RWPE2 (cell line): ENCODE measurements around the gene CDKN2C.

Experiments
- ATAC-seq: fragments of 200-7000 bp; cut with Tn5 transposase; 3 replicates; pipeline ENCODE4 v1.9.1; 2021; ENCODE audit warnings: low read depth
- DNase-seq: peaks from one replicate; pipeline ENCODE4 v3.0.0-alpha.2; 2020; ENCODE audit warnings: low spot score
- H3K27ac ChIP-seq: fragments of 450-650 bp; 2 replicates; pipeline ENCODE4 v1.5.1; 2017; ENCODE audit warnings: mild to moderate bottlenecking; ENCODE audit not compliant: poor library complexity, severe bottlenecking
- H3K27me3 ChIP-seq: fragments of 250-450 bp; sonication (Bioruptor Pico); 2 replicates; pipeline ENCODE4 v1.5.1; 2021; ENCODE audit warnings: mild to moderate bottlenecking, moderate library complexity; ENCODE audit not compliant: insufficient read depth, poor library complexity, severe bottlenecking
- H3K36me3 ChIP-seq: fragments of 250-450 bp; sonication (Bioruptor Pico); 2 replicates; pipeline ENCODE4 v1.5.1; 2020; ENCODE audit warnings: low read depth, mild to moderate bottlenecking, moderate library complexity
- H3K4me1 ChIP-seq: fragments of 250-450 bp; sonication (Bioruptor Pico); 2 replicates; pipeline ENCODE4 v1.5.1; 2021; ENCODE audit warnings: mild to moderate bottlenecking, moderate library complexity; ENCODE audit not compliant: insufficient read depth, poor library complexity, severe bottlenecking
- H3K4me3 ChIP-seq: fragments of 250-450 bp; sonication (Bioruptor Pico); 2 replicates; pipeline ENCODE4 v1.5.1; 2021; ENCODE audit warnings: mild to moderate bottlenecking, moderate library complexity; ENCODE audit not compliant: severe bottlenecking
- H3K9me3 ChIP-seq: fragments of 250-450 bp; sonication (Bioruptor Pico); 2 replicates; pipeline ENCODE4 v1.5.1; 2021; ENCODE audit warnings: mild to moderate bottlenecking, moderate library complexity; ENCODE audit not compliant: severe bottlenecking
- TF ChIP-seq, protein P1 (sequence below): fragments of 450-650 bp; IDR thresholded peaks from one replicate; pipeline ENCODE4 v1.5.1; 2017; ENCODE audit warnings: mild to moderate bottlenecking, moderate library complexity; ENCODE audit not compliant: poor library complexity, severe bottlenecking

CDKN2C gene

DNA sequence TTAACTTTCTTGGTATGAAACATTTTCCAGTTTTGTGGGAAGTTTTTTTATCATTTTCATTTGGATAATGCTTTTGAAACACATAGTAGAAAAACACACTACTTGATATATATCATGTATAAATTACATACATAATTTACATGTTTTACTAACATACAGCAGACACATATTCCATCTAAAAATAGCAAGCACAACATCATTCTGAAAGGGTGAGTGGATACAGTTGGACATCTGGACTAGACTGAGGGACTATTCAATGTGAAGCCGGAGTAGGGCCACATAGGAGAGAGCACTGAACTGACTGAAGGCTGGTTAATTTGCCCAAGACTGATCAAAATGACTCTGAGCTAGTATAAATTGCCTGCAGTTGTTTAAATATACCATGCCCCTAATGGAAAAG is 11.7 kb downstream of the CDKN2C start:
- Histone ChIP-seq H3K9me3 (no peaks in the 10 kb centered on the region), H3K36me3 (no peaks in the 10 kb centered on the region), H3K27me3 (no peaks in the 10 kb centered on the region), H3K27ac (no peak overlapping the region), H3K4me1 (no peaks in the 10 kb centered on the region), H3K4me3 (no peak overlapping the region)
- TF ChIP-seq, protein P1, sequence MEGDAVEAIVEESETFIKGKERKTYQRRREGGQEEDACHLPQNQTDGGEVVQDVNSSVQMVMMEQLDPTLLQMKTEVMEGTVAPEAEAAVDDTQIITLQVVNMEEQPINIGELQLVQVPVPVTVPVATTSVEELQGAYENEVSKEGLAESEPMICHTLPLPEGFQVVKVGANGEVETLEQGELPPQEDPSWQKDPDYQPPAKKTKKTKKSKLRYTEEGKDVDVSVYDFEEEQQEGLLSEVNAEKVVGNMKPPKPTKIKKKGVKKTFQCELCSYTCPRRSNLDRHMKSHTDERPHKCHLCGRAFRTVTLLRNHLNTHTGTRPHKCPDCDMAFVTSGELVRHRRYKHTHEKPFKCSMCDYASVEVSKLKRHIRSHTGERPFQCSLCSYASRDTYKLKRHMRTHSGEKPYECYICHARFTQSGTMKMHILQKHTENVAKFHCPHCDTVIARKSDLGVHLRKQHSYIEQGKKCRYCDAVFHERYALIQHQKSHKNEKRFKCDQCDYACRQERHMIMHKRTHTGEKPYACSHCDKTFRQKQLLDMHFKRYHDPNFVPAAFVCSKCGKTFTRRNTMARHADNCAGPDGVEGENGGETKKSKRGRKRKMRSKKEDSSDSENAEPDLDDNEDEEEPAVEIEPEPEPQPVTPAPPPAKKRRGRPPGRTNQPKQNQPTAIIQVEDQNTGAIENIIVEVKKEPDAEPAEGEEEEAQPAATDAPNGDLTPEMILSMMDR = no peak
- no peak for DNase-seq
- no peak for ATAC-seq

DNA sequence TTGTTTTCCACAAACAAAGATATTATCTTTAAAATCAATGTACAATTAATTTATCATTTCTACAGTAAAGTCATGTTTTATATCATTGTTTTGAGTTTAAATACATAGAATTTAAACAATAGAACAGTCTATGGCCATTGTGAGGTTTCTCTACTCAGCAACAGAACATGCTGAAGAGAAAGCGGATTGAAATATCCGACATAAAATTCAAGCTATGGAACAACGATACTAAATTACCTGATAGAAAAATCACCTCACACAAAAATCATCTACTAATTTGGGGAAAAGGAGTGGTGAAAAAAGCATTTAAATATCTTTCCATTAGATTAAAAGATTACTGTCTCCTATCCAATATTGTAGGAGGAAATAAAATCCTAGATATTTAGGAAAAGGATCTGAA is 12.6 kb downstream of the CDKN2C start:
- no peaks in the 10 kb centered on the region for H3K9me3 ChIP-seq
- no peak overlapping the region for H3K27ac ChIP-seq
- DNase-seq (no peak), ATAC-seq (no peak)
- no peaks in the 10 kb centered on the region for H3K4me1 ChIP-seq
- no peak overlapping the region for H3K4me3 ChIP-seq
- no peaks in the 10 kb centered on the region for H3K36me3 ChIP-seq
- H3K27me3 ChIP-seq = no peaks in the 10 kb centered on the region
- TF ChIP-seq, protein P1 = no peak

DNA sequence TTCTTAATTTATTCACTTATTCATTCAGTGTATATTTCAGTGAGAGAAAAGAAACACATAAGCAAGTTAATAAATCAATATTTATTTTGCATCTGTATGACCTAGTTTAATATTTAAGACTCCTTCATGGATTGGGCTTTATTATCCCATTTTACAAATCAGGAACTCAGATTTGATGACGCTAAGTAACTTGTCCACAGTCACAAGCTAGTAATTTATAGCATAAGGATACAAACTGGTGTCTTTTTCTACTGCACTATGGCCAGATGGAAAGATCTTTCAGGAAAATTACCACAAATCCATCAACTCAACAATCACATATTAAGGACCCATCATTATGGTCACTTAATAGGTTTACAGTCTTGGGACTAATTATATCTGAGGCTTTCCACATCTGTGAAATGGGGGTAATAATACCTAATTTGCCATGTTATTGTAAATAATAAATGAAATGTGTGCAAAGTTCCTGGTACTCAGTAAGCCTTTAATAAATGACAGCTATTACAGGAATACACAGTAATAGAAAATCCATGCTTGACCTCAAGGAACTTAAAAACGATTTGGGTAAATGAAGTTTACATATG is 13.3 kb downstream of the CDKN2C start:
- Histone ChIP-seq H3K27me3 (no peaks in the 10 kb centered on the region), H3K4me1 (no peaks in the 10 kb centered on the region), H3K4me3 (no peak overlapping the region), H3K27ac (no peak overlapping the region), H3K9me3 (no peaks in the 10 kb centered on the region), H3K36me3 (no peaks in the 10 kb centered on the region)
- TF ChIP-seq, protein P1 = no peak
- ATAC-seq = no peak
- no peak for DNase-seq

DNA sequence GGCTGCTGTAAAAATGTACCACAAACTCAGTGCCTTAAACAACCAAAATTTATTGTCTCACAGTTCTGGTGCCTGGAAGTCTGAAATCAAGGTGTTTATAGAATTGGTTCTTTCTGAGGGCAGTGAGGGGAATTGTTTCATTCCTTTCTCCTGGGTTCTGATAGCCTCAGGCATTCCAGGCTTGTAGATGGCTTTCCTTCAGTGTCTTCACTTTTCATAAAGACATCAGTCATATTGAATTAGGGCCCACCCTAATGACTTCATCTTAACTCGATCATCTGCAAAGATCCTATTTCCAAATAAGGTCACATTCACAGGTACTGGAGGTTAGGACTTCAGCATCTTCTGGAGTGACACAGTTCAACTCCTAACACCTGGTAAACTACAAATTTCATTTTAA is 15.0 kb downstream of the CDKN2C start:
- no peak overlapping the region for H3K27ac ChIP-seq
- H3K27me3 ChIP-seq = no peaks in the 10 kb centered on the region
- H3K4me1 ChIP-seq = no peaks in the 10 kb centered on the region
- H3K36me3 ChIP-seq = no peaks in the 10 kb centered on the region
- DNase-seq (no peak), ATAC-seq (no peak)
- no peaks in the 10 kb centered on the region for H3K9me3 ChIP-seq
- no peak overlapping the region for H3K4me3 ChIP-seq
- TF ChIP-seq, protein P1 = no peak

DNA sequence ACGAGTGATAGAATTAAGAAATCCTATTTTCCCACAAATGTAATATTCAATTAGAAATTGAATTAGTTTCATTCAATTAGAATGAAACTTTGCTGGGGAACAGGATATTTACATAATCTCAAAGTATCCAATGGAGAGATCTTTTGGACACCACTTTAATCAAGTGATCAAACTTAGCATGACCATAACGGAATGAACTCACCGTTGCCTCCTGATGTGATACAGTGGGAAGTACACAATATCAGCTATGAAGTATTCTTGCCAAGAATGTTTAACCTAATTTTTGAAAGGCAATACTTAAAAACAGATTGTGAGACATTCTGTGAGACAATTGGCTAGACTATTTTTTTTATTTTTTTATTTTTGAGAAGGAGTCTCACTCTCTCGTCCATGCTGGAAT is 16.6 kb downstream of the CDKN2C start:
- no peak overlapping the region for H3K4me3 ChIP-seq
- DNase-seq (no peak), ATAC-seq (no peak)
- no peaks in the 10 kb centered on the region for H3K4me1 ChIP-seq
- TF ChIP-seq, protein P1 = no peak
- no peaks in the 10 kb centered on the region for H3K27me3 ChIP-seq
- no peak overlapping the region for H3K27ac ChIP-seq
- no peaks in the 10 kb centered on the region for H3K9me3 ChIP-seq
- no peaks in the 10 kb centered on the region for H3K36me3 ChIP-seq
